Adrenal gland (tissue), 5 donors: ENCODE data around the gene ATG12.

ENCODE experiments used
- POLR2A ChIP-seq, 2 donors: fragments of 450-650 bp; IDR thresholded peaks; one replicate each; pipeline ENCODE4 v1.6.1; 2017; ENCODE audit warnings: antibody characterized with exemption in 2 of 2, mild to moderate bottlenecking in 2 of 2, moderate library complexity in 1 of 2
- TF ChIP-seq, protein P1 (sequence below), 6 experiments: fragments of 450-650 bp in 4 of 6; fragments of 200-600 bp in 2 of 6; sonication (generic) in 1 of 6; IDR thresholded peaks; 1 replicate in 5 of 6; 2 replicates in 1 of 6; pipeline versions ENCODE4 v1.5.1 to v1.8.0; 2016 to 2021; ENCODE audit warnings: antibody characterized with exemption in 6 of 6, mild to moderate bottlenecking in 2 of 6, moderate library complexity in 1 of 6
- donor health status: DM: no; HTN: no; CAD: no.

DNA sequence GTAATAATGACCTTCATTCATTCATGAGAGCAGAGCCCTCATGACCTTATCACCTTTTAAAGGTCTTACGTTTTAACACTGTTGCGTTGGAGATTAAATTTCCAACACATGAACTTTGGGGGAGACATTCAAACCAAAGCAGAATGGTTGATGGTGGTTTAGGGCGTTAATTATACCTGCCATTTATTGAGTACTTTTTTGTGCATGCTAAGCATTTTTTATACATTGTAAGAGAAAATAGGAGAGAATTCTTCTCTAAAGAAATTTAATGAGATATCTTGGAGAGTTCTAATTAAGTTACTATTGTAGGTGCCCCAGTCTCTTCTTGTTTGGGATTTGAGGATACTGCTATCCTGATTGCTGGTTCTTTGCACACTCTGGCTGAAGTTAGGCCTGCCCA, 12.8 kb upstream of the ATG12 start:
- TF ChIP-seq, protein P1, sequence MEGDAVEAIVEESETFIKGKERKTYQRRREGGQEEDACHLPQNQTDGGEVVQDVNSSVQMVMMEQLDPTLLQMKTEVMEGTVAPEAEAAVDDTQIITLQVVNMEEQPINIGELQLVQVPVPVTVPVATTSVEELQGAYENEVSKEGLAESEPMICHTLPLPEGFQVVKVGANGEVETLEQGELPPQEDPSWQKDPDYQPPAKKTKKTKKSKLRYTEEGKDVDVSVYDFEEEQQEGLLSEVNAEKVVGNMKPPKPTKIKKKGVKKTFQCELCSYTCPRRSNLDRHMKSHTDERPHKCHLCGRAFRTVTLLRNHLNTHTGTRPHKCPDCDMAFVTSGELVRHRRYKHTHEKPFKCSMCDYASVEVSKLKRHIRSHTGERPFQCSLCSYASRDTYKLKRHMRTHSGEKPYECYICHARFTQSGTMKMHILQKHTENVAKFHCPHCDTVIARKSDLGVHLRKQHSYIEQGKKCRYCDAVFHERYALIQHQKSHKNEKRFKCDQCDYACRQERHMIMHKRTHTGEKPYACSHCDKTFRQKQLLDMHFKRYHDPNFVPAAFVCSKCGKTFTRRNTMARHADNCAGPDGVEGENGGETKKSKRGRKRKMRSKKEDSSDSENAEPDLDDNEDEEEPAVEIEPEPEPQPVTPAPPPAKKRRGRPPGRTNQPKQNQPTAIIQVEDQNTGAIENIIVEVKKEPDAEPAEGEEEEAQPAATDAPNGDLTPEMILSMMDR (IDR thresholded peaks at IDR 0.05), result no peak
- TF ChIP-seq POLR2A (IDR thresholded peaks at IDR 0.05), result no peak
